ENCODE data around the gene FARS2.

DNA sequence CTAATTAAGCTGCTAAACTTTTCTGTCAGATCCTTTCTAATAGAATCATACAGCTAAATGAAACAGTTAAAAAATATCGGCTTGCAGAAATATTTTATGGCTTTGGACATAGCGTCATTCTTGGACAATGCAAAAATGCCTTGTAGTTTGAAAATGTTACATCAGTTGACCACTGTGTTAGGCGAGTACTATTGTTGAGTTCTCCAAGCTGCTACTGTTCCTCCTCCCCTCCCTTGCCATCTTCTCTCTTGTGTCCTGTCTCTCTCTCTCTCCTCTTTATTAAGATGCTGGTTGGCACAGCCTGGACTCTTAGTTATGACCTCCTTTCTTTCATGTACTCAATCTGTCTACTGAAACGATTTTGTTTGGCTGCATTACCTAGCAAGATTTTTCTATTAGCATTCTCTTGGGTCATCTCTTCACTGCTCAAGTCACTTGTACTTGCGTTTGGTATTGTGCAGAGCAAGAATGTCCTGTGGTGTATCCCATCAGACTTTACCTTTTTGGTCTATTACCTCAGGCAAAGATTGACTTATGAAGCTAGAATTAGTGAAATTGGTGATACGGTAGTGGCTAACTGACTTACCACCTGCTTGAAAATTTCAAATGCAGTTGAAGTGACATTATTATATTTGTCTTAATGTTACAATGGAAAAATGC, 127.9 kb downstream of the FARS2 start:
- TF ChIP-seq, protein P1, sequence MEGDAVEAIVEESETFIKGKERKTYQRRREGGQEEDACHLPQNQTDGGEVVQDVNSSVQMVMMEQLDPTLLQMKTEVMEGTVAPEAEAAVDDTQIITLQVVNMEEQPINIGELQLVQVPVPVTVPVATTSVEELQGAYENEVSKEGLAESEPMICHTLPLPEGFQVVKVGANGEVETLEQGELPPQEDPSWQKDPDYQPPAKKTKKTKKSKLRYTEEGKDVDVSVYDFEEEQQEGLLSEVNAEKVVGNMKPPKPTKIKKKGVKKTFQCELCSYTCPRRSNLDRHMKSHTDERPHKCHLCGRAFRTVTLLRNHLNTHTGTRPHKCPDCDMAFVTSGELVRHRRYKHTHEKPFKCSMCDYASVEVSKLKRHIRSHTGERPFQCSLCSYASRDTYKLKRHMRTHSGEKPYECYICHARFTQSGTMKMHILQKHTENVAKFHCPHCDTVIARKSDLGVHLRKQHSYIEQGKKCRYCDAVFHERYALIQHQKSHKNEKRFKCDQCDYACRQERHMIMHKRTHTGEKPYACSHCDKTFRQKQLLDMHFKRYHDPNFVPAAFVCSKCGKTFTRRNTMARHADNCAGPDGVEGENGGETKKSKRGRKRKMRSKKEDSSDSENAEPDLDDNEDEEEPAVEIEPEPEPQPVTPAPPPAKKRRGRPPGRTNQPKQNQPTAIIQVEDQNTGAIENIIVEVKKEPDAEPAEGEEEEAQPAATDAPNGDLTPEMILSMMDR (IDR thresholded peaks at IDR 0.05), result no peak
- no peak for TF ChIP-seq POLR2A (IDR thresholded peaks at IDR 0.05; ENCODE audit: low read length)
- TF ChIP-seq RNF2 (IDR thresholded peaks at IDR 0.05; ENCODE audit: borderline replicate concordance, low read depth), result no peak
- TF ChIP-seq NPAS2 (CRISPR knock-in tag; IDR thresholded peaks at IDR 0.05; ENCODE audit: borderline replicate concordance), result no peak
- TF ChIP-seq EP300 (IDR thresholded peaks at IDR 0.05), result no peak
- no peak for TF ChIP-seq SREBF2 (IDR thresholded peaks at IDR 0.05)
- TF ChIP-seq, protein P2, sequence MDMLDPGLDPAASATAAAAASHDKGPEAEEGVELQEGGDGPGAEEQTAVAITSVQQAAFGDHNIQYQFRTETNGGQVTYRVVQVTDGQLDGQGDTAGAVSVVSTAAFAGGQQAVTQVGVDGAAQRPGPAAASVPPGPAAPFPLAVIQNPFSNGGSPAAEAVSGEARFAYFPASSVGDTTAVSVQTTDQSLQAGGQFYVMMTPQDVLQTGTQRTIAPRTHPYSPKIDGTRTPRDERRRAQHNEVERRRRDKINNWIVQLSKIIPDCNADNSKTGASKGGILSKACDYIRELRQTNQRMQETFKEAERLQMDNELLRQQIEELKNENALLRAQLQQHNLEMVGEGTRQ (IDR thresholded peaks at IDR 0.05), result no peak
- no peak for TF ChIP-seq RAD21 (conservative IDR thresholded peaks at IDR 0.05 in 1 of 2, IDR thresholded peaks at IDR 0.05 in 1 of 2)
- TF ChIP-seq ZC3H11A (IDR thresholded peaks at IDR 0.05), result no peak
- no peak for TF ChIP-seq EHMT2 (IDR thresholded peaks at IDR 0.05; ENCODE audit: low read depth)
- TF ChIP-seq, protein P3, sequence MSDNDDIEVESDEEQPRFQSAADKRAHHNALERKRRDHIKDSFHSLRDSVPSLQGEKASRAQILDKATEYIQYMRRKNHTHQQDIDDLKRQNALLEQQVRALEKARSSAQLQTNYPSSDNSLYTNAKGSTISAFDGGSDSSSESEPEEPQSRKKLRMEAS (IDR thresholded peaks at IDR 0.05), result no peak
- TF ChIP-seq, protein P4, sequence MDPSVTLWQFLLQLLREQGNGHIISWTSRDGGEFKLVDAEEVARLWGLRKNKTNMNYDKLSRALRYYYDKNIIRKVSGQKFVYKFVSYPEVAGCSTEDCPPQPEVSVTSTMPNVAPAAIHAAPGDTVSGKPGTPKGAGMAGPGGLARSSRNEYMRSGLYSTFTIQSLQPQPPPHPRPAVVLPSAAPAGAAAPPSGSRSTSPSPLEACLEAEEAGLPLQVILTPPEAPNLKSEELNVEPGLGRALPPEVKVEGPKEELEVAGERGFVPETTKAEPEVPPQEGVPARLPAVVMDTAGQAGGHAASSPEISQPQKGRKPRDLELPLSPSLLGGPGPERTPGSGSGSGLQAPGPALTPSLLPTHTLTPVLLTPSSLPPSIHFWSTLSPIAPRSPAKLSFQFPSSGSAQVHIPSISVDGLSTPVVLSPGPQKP (IDR thresholded peaks at IDR 0.05; ENCODE audit: low read depth, low read length), result no peak
- no peak for TF ChIP-seq CBX8 (IDR thresholded peaks at IDR 0.05)
- TF ChIP-seq RFX5 (IDR thresholded peaks at IDR 0.05), result no peak

All from A549 (cell line).